ENCODE results near the gene PHLDB1.
A peak's percentile ranks its signal among the peaks of the same experiment; 100 is the strongest.

The PHLDB1 gene

GRCh38 chr11:118688851-118689502 lies 81.6 kb downstream of the PHLDB1 start:
- Histone ChIP-seq H2AFZ (ENCODE audit: low read depth, low read length) (no peak overlapping the region), H3K4me1 (ENCODE audit: insufficient read depth, low read length) (peaks cover 34% of the 10 kb centered on the region), H3K4me3 (ENCODE audit: low read depth in 1 of 2, low read length in 2 of 2) (no peak overlapping the region), H3K27ac (ENCODE audit: low read length) (no peak overlapping the region), H3K79me2 (ENCODE audit: insufficient read depth, low read length) (no peaks in the 10 kb centered on the region), H3K9me3 (ENCODE audit: insufficient read depth, low read length, severe bottlenecking) (no peaks in the 10 kb centered on the region), H3K9ac (ENCODE audit: low read depth, low read length) (no peak overlapping the region), H3K27me3 (ENCODE audit: insufficient read depth, low read length, poor library complexity) (no peaks in the 10 kb centered on the region), H3K36me3 (ENCODE audit: insufficient read depth, low read length) (no peaks in the 10 kb centered on the region), H4K20me1 (ENCODE audit: insufficient read depth, low read length) (peaks cover 5% of the 10 kb centered on the region; the same call in 1 of the 2 replicates), H3K4me2 (ENCODE audit: insufficient read depth, low read length) (no peak overlapping the region)
- DNase-seq (no peak), ATAC-seq (ENCODE audit: insufficient read depth, low read depth) (no peak)
- TF ChIP-seq CTCF (IDR thresholded peaks at IDR 0.05; ENCODE audit: borderline replicate concordance, extremely low read depth, low read length, poor library complexity, severe bottlenecking) (no peak), EZH2 (IDR thresholded peaks at IDR 0.05; ENCODE audit: borderline replicate concordance, low read depth, low read length, severe bottlenecking) (no peak)

DNA sequence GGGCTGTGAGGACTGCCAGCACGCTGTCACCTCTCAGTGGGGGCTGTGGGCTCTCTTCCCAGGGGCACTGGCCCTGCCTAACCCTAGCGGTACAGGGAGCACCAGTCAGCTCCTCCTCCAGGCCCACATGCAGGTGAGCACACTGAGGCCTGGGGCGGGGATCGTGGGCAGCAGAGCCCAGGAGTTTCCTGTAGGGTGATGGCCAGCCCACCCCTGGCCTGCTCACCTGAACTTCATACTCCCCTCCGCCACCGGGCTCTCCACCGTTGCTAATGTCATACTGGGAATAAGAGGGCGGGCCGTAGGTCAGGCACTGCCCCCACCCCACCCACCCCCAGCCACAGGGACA lies 82.1 kb downstream of the PHLDB1 start:
- no peak overlapping the region for H3K4me3 ChIP-seq (ENCODE audit: low read depth in 1 of 2, low read length in 2 of 2)
- H3K27me3 ChIP-seq (ENCODE audit: insufficient read depth, low read length, poor library complexity) = no peaks in the 10 kb centered on the region
- H3K36me3 ChIP-seq (ENCODE audit: insufficient read depth, low read length) = no peaks in the 10 kb centered on the region
- H3K9me3 ChIP-seq (ENCODE audit: insufficient read depth, low read length, severe bottlenecking) = no peaks in the 10 kb centered on the region
- peaks cover 34% of the 10 kb centered on the region for H3K4me1 ChIP-seq (ENCODE audit: insufficient read depth, low read length)
- H3K27ac ChIP-seq (ENCODE audit: low read length) = no peak overlapping the region
- no peak overlapping the region for H3K4me2 ChIP-seq (ENCODE audit: insufficient read depth, low read length)
- TF ChIP-seq CTCF (IDR thresholded peaks at IDR 0.05; ENCODE audit: borderline replicate concordance, extremely low read depth, low read length, poor library complexity, severe bottlenecking) (peak; percentile 7), EZH2 (IDR thresholded peaks at IDR 0.05; ENCODE audit: borderline replicate concordance, low read depth, low read length, severe bottlenecking) (no peak)
- DNase-seq (no peak), ATAC-seq (ENCODE audit: insufficient read depth, low read depth) (no peak)
- peaks cover 7% of the 10 kb centered on the region; the same call in 1 of the 2 replicates for H4K20me1 ChIP-seq (ENCODE audit: insufficient read depth, low read length)
- H3K9ac ChIP-seq (ENCODE audit: low read depth, low read length) = no peak overlapping the region
- H3K79me2 ChIP-seq (ENCODE audit: insufficient read depth, low read length) = no peaks in the 10 kb centered on the region
- H2AFZ ChIP-seq (ENCODE audit: low read depth, low read length) = no peak overlapping the region

DNA sequence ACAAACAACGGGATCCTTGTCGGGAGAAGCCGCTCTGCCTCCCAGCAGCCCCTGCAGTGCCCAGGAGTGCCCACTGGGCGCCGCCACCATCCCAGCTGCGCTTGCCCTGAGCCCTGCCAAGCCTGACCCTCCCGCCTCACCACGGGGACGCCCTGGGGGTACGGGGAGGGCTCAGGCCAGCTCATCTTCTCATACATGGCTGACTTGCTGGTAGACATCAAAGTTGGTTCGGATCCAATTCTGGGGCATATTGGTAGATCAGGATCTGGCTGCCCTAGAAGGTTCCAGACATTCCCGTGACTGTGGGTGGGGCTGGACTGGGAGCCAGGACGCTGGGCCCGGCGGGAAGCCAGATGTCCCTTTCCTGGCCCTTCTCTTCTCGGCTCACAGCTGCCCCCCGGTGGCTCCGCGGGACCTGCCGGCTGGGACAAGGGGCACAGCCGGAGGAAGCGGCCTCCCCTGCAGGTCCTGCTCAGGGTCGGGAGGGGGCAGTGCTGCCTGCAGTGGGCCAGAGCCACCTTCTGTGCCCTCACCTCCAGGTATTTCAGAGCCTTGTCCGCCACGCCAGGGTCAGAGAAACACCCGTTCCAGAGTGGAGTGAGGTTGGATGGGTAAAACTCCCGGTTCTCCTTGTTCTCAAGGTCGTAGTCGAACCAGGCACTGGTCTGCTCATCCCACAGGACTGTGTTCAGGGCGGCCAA lies 82.6 kb downstream of the PHLDB1 start:
- no peaks in the 10 kb centered on the region for H3K9me3 ChIP-seq (ENCODE audit: insufficient read depth, low read length, severe bottlenecking)
- peak overlapping the region; percentile 35 for H3K4me2 ChIP-seq (ENCODE audit: insufficient read depth, low read length)
- TF ChIP-seq CTCF (IDR thresholded peaks at IDR 0.05; ENCODE audit: borderline replicate concordance, extremely low read depth, low read length, poor library complexity, severe bottlenecking) = peak; percentile 74
- TF ChIP-seq EZH2 (IDR thresholded peaks at IDR 0.05; ENCODE audit: borderline replicate concordance, low read depth, low read length, severe bottlenecking) = no peak
- H2AFZ ChIP-seq (ENCODE audit: low read depth, low read length) = peak overlapping the region; percentile 7; the same call in 1 of the 2 replicates
- ATAC-seq (ENCODE audit: insufficient read depth, low read depth) = peak; percentile 27; the same call in 2 of the 3 replicates
- H3K9ac ChIP-seq (ENCODE audit: low read depth, low read length) = no peak overlapping the region
- H3K4me1 ChIP-seq (ENCODE audit: insufficient read depth, low read length) = peaks cover 34% of the 10 kb centered on the region
- H3K27ac ChIP-seq (ENCODE audit: low read length) = no peak overlapping the region
- H3K36me3 ChIP-seq (ENCODE audit: insufficient read depth, low read length) = no peaks in the 10 kb centered on the region
- H3K79me2 ChIP-seq (ENCODE audit: insufficient read depth, low read length) = no peaks in the 10 kb centered on the region
- no peak overlapping the region for H3K4me3 ChIP-seq (ENCODE audit: low read depth in 1 of 2, low read length in 2 of 2)
- peaks cover 7% of the 10 kb centered on the region; the same call in 1 of the 2 replicates for H4K20me1 ChIP-seq (ENCODE audit: insufficient read depth, low read length)
- H3K27me3 ChIP-seq (ENCODE audit: insufficient read depth, low read length, poor library complexity) = no peaks in the 10 kb centered on the region
- peak; percentile 71 for DNase-seq

Data from DND-41 (cell line).